ENCODE measurements around the gene PKNOX2.

PKNOX2 gene

DNA sequence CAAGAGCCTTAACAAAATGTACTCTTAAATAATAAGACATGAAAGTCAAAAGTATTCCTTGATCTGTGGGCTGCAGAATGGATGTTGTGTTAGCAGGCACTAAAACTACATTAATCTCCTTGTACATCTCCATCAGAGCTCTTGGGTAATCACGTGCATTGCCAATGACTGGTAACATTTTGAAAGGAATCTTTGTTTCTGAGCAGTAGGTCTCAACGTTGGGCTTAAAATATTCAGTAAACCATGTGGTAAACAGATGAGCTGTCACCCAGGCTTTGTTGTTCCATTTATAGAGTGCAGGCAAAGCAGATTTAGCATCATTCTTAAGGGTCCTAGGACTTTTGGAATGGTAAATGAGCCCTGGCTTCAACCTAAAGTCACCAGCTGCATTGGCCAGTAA is 152.9 kb downstream of the PKNOX2 start:
- DNase-seq = no peak

DNA sequence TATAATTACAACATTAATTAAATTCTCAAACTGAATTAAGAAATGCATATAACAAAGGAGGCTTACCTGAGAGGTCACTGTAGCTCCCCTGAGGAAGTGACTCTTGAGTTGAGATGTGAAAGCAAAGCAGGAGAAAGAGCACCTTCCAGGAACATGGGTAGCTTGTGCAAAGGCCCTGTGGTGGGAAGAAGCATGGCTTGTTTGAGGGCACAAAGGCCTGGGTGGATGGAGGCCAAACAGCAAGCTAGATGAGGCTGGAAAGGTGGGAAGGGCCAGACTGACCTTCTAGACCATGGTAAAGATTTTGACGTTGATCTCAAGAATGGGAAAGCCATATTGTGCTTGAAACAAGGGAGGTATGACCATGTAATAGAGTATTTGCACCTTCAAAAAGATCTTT is 155.1 kb downstream of the PKNOX2 start:
- DNase-seq = no peak

DNA sequence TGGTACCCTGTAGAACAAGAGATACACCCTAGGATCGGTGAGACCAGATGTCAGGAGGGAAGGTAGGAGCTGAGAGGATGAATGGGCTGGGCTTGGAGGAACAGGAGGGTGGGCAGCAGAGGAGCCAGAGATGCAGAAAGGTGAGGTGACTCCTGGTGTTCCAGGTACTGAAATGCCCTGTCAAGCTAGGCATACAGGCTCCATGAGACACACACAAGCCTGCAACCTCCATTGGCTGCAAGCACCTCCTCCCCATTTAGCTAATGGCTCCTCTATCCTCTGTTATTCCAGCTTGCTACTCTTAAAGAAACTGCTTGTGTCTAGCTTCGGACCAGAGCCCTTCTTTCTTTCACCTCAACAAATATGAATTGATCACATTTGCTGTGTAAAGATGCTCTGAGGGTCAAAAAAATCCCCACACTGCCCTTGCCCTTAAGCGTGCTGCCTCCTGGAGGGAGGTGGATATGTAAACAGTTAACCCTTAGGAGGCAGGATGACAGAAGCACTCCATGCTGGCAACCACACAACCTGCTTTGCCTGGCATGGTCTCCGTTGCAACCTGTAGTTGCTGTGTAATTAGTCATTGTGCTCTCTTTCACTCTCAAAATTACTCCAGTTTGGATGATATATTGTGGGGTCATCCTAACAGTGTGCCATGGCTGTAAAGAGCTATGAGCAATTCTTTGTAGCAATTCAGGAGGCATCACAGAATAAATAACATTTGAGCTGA is 156.0 kb downstream of the PKNOX2 start:
- no peak for DNase-seq

DNA sequence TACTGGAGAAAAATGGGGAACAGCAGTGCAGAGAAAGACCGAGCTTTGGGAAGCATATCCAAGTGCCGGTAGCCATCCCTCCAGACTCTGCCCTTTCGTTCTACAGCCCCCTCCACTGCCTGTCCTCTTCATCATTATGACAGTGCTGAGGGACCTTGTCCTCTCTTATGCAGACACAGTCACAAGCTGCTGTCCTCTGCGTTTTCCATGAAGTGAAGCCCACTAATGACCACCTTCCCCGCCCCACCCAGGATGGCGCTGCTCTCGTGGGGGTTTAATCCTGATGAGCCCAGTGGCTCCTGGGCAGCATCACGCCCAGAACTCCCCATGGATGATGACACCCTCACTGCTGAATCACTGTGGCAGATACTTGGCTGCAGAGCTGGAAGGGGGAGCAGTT is 157.7 kb downstream of the PKNOX2 start:
- no peak for DNase-seq

DNA sequence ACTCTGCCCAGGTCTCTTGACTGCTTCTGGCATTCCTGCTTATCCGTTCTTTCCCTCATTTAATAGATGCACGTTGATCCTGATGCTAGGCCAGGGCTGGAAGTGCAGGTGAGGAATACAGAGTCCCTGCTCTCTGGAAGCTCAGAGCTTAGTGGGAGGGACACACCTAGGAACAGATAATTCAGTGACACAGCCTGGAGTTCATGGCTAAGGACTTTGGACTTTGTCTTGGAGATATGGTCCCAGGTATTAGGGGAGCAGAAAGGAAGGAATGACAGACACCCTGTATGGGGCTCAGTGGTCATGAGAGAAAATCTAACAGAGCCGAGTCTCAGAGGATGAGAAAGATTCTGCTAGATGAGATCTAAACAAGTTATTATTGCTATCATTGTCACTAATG is 160.6 kb downstream of the PKNOX2 start:
- no peak for DNase-seq

DNA sequence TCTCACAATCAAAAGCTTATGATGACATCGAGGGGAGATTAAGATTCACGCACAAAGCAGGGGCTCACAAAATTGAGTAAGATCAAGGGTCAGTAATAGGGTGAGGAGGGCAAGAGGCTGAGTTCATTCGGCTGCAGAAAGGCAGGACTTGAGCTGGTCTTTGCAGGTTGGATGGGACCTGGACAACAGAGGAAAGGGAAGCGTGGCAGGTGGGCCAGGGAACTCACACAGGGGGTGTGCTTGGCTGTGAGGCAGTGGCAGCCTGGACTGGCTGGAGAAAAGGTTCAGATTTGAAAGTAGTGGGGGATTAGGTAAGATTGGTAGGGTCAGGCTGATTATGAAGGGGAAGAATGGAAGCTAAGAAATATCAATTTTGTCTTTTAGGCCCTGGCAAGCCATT is 161.6 kb downstream of the PKNOX2 start:
- DNase-seq = no peak

DNA sequence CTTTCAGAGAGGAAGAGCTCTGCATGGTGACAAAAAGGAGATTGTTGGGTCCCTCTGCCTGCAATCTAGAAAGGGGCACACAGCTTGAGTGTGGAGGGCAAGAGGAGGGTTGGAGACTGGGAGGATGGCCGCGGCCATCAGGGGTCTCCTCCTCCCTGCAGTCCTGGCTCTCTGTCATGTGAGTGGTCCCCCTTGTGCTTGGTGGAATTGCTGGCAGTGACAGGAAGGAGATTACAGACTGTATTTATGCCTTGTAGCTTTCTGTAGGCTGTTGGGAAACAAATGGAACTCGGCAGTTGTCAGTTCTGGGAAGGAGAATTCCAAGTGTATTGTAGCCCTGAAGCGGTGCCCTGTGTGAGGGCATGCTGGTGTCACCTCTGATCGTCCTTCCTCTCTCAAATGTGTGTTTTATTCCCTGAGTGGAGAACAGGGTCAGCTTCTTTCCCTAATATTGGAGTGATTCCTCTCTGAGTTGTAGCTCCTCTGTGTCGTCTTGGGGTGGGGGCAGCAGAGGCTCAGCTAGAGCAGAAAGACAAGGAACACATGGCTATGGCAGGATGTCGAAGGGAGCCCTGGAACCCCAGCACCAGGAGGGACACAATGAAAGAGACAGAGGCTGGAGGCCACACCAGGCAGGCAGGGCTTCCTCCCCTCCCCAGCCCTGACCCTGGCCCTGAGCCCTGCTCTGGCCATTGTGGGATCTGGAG is 163.1 kb downstream of the PKNOX2 start:
- DNase-seq = no peak

DNA sequence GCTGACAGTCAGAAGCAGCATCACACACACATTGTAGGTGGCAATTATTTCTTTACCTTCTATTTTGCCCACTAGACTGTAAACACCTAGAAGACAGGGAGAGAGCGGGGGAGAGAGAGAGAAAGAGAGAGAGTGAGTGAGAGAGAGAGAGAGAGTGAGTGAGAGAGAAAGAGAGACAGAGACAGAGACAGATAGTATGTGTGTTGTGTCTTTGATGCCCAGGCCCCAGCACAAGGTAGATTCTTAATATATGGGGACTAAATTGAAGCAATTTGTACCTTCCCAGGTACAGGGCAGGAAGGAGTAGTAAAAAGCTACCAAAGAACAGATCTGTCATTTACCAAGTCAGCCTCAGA is 163.7 kb downstream of the PKNOX2 start:
- no peak for DNase-seq

DNA sequence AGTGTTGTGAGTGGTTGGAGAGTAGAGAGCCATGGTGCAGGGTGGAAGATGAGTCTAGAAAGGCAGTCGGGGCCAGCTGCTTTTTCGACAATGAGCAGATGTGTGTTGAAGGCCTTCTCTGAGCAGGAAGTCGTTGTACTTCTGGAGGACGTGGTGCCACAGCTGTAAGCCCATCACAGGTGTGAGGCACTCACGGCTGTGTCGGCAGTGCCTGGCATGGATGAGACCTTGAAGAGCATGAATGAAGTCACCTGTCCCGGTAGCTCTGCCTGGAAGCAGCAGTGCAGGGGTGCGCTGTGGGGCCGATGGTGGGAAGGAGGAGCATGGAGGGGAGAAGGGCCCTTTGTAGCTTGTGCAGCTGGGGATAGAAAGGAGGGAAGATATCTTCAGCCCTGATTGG is 165.2 kb downstream of the PKNOX2 start:
- DNase-seq = no peak

DNA sequence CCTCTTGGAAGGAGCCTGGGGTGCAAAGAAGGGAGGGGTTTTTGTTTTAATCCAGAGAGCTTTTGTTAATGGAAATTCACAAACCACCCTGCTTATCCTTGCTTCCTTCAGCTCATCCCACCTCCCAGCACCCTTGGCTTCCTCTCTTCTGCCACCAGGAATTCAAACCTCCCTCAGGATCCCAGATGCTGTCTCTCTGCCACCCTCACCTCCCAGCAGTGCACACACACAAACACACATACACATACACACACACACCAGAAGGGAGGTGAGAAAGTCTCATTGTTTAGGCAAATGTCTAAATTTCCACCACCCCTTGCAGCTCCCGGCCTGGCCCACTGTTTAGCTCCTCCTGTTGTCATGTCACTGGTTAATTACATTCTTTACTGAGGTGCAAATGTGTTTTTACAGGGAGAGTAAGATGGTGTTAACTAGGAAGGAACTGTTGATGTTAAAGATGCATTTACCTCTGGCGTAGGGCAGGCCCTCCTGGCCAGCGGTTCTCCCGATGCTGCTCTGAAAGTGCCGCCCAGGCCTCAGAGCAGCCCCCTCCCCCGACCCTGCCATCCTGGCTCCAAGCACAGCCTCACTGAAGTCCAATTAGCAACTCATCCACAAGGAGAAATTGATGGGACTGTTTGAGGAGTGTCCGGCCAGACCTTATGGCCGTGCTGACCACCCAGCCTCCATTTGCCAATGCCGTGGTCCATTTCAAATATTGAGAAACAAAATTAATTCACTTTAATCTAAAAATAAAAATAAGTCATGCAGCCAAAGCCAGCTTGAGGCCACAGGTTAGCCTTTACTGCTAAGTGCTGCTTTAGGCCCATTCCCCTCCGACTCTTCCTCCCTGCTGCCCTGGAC is 166.1 kb downstream of the PKNOX2 start:
- no peak for DNase-seq

DNA sequence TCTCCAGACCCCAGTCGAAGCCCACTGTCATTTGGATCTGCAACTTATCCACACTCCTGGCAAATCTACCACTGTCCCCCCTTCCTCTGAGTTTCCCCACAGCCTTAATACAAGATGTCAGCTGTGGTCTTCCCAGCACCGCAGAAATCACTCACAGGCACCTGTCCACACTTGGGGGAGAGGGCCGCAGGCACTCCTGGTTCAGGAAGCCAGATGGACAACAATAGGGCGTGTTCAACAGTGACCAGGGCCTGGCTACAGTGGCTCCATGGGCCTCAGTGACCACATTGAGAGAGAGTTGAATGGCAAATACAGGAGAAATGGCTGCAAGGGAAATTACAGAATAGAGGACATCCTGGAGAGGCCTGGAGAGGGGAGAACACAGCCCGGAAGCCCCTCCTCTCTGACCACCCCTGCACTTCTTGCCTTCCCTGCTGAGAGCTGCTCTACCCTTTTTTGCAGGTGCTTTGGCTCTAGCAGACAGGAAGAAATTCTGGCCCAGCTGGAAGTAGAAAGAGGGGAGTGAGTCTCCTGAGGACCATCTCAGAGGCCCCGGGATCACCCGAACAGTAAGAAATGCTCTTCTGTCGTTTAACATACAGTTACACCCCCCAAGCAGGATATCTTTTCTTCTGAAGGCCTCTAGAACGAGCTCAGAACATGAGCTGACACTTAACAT is 166.9 kb downstream of the PKNOX2 start:
- DNase-seq = no peak

DNA sequence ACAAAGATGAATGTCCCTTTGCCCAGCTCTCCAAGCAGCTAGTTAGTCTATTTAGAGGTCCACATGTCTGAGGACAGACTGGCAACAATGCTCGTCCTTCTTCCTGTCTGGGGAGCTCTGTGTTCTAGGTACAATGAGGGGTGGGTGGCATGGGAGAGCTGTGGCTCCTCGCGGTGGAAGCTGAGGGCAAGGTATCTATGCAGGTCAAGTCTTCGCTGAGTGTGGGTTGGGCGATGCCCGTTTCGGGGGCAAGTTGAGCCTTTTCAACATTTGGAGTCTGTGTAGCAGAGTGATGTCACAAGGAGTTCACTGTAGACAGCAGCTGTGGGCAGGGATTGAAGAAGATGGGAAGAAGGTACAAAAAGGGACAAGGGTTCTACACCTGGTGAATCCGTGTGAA is 168.3 kb downstream of the PKNOX2 start:
- DNase-seq = no peak

DNA sequence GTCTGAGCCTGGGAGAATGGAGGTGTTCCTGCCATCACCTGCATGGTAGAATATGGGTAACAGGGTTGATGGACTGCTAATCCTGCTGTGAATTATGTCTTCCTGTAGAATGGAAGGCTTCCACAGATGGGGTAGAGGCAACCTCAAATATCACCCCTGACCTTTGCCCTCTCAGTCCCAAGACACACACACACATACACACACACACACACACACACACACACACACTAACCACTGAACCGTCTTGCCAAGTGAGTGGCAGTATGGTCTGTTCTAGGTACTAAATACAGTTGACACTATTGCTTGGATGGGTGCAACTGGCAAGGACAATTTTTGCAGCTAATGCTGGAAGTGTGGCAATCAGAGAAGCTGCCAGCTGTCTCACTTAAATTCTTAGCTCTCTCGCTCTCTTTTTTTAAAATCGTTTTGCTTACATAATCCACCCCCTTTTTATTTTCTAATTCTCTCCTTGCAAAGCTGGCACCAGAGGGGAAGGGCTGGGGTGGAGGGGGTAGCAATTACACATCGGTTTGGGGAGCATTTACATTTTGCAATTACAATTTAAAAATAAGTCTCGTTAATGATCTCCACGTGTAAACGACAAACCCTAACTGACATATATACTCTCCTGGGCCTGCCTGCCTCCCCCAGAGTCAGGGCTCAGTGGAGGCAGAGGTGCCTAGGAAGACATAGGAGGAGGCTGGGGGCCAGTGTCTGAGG is 169.0 kb downstream of the PKNOX2 start:
- no peak for DNase-seq

DNA sequence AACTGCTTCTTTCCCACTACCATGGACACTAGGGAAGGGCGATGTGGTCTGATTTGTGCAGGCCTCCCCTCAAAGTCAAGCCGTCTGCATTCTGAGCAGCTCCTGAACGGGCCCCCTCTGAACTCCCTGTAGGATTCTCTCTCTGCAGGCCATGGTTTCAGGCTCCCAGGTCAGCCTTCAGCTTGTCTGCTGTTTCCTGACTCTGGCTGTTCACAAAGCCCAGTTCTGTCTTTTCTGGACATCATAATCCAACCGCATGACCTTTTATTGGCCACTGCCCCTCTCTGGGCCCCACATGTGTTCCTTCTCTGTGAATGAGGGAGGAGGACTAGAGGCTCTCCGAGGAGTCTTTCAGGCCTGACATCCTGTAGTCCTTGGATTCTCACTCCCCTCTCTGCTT is 170.6 kb downstream of the PKNOX2 start:
- no peak for DNase-seq

DNA sequence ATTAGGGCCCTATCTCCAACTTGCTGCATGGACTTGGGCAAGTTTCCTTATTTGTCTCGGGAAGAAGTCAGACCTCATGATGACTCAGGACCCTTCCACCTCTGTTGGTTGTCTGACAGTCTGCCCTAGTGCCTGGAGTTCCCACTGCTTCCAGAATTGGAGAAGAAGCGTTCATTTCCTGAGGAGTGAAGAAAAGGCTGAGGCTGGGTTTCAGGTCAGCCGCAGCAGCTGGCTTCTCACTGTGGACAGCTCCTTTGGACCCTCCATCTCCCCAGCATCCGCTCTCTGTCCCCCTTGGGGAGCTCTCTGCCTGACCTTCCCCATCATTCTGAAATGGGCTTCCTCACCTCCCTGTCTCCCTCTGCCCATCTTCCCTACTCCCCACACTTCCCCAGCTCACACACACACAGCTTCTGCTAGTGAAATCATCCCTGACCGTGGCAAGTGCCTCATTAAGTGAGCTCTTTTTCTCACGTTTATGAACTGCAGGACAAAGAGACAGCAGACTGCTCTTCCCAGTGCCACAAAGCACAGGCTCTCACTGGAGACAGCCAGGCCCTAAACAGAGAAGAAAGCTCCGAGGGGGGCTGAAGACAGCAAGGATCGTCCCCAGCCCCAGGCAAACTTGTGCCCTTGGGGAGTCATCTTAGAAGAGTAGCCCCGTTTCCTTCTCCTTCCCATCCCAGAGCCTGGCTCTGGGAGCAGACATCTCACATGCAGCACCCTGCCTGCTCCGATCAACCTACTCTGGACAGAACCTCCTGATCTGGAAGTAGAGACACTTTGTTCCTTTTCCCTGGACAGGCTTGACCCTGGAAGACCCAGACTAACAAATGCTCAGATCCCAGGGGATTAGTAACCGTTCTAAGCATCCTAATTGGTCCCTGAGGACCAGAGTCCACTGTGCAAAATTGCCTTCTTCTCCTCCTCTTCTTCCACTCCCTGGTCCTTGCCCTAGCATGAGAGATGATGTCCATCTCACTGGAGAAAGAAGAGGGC is 173.6 kb downstream of the PKNOX2 start:
- no peak for DNase-seq

DNA sequence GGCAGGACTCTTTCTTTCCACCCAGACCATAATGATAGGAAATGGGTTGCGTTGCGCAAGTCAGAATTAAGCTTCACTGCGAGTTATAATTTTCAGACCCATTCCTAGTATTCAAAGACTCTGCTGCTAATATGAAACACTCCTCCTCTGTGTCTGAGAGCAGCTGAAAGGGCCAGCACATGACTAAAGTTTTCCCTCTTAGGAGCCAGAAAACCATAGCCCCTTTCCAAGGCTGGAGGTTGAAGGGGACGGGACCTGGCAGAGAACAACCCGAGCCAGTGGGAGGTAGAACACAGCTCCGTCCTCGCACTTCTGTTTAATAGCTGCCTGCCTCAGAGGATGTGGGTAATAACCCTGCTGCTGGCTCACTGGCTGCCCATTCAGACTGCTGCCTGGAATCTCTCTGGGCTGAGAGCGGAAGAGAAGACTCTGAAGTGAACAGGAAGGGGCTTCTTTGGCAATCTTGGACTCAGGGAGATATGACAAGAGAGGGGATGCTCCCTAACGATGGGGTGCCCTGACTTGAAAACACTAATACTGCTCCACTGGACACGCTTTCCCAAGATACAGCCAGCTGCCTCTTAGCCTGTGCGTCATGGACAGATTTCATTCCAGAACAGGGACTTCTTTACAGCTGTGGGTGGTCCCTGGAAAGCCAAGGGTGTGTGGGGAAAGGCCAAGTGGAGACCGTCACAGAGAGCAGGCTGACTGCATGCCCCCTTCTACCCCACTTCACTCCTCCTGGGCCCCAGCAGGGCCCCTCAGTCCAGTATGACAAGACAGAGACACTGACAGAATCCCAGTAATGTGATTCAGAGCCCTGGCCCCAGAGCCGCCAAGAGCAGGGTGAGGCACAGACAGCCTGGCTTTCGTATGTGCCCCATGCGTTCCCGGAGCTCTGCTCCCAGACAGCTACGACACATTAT is 174.6 kb downstream of the PKNOX2 start:
- DNase-seq = no peak

DNA sequence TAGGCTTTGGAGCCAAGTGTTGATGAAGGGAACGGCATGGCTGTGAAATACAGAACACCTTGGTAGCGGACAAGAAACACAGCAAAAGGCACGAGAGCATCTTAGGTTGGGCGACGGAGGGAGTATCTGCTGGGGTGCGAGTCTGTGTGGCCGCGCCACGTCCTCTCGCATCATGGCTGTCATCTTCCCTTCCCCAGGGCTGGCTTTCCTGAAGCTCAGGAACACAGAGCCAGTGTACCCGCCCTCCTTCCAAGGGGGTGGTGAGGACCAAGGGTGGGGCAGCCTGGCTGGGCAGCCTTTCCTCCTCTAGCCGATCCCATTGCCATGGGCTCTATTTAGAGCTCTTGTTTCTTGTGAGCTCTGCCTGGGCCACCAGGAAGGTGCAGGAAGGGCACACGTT is 177.1 kb downstream of the PKNOX2 start:
- no peak for DNase-seq

DNA sequence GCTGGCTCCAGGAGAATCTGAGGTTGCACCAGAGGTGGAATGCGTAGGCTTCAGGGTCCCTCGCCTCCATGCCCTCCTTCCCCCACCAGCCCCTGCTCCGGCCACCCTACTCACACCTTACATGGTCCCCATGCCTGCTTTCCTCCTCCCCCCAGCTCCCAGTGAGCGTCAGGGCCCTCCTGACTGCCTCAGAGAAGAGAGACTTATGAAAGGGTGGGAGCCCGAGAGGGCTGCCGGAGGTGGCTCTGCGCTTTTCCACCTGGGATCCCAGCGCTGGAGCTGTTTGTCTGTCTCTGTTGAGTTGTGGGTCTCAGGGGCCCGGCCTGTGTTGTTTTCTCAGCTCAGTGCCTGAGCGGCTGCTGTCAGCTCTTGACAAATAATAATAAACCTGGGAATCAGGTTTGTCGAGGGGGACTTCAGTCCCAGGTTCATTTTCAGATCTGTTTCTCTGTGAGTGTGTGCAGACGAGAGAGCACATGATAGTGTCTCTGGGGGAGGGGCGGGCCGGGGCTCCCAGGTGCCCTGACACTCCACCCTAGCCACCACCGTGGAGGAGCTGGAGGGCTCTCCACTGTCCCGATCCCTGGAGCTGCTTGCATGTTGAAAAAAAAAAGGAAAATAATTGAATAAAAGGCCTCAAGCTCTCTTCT is 177.9 kb downstream of the PKNOX2 start:
- DNase-seq = no peak

DNA sequence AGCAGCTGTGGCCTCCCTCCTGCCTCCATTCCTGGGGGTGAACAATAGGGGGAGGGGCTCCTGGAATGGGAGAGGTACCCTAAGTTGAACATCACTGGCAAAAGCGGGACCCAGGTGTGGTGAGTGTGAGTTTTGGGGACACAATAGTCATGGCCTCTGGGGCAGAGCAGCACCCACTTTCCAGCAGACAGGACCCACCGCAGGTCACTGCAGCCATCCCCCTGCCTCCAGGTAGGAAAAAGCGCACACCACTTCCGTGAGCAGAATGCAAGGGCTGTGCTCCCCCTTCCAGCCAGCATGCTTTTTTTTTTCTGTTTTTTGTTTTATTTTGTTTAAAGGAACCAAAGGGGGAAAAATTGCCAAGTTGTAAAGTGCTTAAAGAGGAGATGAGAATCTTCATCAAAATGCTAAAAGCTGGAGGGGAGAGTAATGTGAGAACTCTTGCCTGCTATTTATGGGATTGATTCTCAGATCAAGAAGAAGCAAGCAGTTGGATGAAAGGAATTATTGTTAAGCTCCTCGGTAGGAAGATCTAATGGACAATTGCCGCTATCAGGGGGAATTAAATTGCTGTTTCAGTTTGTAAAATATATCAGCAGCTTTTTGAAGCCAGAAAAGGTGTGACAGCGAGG is 178.7 kb downstream of the PKNOX2 start:
- DNase-seq = no peak

All from T-helper 1 cell (primary cell).